Activated gamma-delta T cell treated with Interleukin-2 at 50 U/mL for 16 hours (primary cell): Measurements from ENCODE around the gene OR5V1.
"Not testable (repeated sequence)": the region's sequence is repeated elsewhere in the genome, so short reads cannot be mapped to it uniquely, and the experiment has no call there.

ENCODE experiments used
- DNase-seq: peaks from one replicate; pipeline ENCODE4 v3.0.0-alpha.2; 2020

The OR5V1 gene

GRCh38 chr6:29368765-29369164 lies at the start of gene OR5V1:
Gene OR5V1, minus strand, starts transcription at chr6:29368865. Its CDS starts 12,670 bp downstream, at chr6:29356195.
- no peak for DNase-seq

DNA sequence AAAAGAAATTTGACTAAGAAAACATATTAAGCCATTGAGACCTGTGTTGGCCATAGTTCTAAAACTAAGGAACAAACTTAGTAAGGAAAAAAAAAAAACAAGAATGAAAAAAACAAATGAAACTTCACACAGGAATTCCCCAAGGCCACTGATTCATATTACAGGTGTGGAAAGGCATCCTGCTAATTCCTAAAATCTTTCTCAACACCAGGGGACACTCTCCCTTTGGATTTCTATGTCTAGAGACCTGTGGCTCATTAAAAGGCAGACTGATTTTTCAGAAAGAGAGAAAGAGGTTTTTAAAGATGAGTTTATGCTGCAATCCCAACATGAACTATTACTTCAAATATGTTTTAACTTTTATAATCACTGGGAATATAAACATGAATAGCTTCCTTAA lies 45.9 kb upstream of the OR5V1 start, which contains the start of gene OR12D1:
Gene OR12D1 (plus strand): TSS at position 341 of the 400 bp plus-strand sequence.
- DNase-seq = no peak

- DNase-seq = no peak
Observed at GRCh38 chr6:29403801-29404200, 35.1 kb upstream of the OR5V1 start.

DNA sequence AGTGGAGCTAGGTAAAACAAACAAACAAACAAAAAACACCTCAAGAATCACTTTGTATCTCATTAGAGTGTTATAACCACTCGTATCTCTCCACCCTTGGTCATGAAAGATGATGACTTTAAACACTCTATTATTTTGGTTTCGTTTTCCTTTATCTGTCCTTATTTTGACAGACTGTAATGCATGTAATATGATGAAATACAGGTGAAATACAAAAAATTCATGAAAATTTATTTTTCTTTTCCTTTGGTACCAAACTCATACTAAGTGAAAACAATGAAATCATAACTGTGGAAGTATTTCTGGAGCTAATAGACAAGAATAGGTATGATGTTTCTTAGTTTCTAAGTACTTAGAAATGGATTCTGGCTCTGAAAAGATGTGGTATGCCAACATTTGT lies 30.9 kb upstream of the OR5V1 start:
- DNase-seq = no peak

DNA sequence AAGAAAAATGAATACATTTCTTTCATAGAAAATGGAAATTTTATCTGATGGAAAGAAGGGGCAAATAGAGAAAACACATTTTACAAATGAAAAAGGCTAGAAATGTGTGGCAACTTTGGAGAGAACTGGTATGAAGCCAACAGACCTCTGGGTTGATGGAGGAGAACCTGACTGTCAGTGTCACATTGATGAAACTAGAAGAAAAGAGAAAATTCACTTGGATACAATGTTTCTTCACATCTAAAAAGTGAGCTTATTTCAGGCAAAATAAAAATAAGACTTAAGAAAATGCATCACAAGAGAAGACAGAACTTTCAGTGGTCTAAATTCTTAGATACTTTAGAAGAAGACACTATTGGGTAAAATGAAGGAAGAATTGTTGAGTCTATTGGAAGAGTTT lies 26.7 kb upstream of the OR5V1 start, which contains the start of gene OR12D2:
Gene OR12D2 (plus strand): TSS at position 301 of the 400 bp plus-strand sequence. CDS start 1,069 bp downstream, outside the sequence.
- no peak for DNase-seq

DNA sequence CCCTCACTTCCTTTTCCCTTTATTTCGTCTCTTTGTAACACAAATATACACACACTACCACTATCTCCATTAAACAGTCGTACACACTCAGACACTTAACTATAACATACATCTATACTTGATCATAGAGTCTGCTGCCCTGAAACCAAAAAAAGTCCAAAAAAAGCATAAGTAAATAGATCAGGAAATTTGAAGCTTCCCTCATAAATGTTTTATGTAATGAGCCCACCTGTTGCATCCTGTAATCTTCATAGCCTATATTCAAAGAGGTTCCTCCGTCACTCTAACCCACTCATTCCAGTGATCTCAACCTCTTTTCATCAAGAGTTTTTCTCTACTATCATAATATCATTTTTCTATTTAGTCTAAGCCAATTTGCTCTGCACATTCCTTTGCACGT lies 19.9 kb upstream of the OR5V1 start:
- DNase-seq = no peak

DNA sequence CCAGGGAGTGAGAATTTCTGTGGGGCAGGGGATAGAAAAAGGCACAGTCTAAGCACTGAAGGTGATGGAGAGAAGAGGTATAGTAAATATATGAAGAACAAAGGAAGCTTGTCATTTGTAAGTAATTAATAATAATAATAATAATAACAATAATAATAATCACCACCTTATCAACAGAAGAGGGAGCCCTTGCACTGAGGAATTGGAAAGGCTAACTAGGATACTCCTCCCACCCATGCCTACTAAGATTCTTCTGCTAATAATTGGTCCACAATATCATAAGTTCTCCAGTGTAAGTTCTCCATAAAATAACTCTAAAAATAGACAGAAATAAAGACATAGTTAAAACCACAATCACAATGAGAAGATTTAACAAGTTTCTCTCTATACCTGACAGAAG lies 7.3 kb upstream of the OR5V1 start:
- no peak for DNase-seq

- no peak for DNase-seq
Observed at GRCh38 chr6:29375191-29375590, 6.5 kb upstream of the OR5V1 start, which contains the start of gene OR12D3. Gene OR12D3, minus strand, starts transcription at chr6:29375291. Its CDS starts 4 bp downstream, at chr6:29375287.

GRCh38 chr6:29355603-29356002 lies 13.1 kb downstream of the OR5V1 start:
- no peak for DNase-seq

DNA sequence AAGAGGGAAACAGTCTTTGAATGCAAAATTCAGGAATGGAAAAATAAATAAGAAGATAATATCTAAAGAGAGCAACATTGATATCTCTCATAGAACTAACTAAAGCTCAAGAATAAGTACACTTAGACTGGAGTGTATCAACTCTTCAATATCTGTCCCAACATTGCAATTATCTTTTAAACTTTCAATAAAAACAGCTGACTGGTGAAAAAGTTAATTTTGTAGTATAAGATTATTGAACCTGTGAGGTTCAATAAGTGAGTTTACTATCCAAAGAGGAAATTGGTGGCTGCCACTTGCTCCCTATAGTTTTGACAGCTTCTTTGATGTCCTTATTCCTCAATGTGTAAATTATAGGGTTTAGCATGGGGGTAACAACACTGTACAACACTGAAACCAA lies 13.7 kb downstream of the OR5V1 start:
- DNase-seq = no peak

DNA sequence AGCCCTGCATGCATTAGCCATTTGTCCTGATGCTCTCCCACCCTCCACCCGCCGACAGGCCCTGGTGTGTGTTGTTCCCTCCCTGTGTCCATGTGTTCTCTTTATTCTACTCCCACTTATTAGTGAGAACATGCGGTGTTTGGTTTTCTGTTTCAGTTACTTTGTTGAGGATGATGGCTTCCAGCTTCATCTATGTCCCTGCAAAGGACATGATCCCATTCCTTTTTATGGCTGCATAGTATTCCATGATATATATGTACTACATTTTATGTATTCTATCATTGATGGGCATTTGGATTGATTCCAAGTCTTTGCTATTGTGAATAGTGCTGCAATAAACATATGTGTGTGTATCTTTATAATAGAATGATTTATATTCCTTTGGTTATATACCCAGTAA lies 19.3 kb downstream of the OR5V1 start:
- DNase-seq = not testable (repeated sequence)

DNA sequence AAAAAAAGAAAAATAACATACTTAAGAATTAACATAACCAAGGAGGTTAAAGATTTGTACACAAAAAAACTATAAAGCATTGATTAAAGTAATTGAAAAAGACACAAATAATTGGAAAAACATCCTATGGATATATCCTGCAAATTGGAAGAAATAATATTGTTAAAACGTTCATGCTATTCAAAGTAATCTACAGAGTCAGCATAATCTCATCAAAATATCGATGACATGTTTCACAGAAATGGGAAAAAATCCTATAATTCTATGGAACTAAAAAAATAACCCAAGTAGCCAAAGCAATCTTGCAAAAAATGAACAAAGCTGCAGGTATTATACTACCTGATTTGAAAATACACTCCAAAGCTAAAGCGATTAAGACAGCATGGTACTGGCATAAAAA lies 23.3 kb downstream of the OR5V1 start:
- DNase-seq = no peak

DNA sequence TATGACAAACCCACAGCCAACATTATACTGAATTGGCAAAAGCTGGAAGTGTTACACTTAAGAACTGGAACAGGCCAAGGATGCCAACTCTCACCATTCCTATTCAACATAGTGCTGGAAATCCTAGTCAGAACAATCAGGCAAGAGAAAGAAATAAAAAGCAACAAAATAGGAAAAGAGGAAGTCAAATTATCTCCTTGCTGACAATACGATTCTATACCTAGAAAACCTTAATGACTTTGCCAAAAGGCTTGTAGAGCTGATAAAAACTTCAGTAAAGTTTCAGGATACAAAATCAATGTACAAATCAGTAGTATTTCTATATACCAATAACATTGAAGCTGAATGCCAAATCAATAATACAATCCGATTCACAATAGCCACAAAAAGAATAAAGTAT lies 32.4 kb downstream of the OR5V1 start:
- no peak for DNase-seq

DNA sequence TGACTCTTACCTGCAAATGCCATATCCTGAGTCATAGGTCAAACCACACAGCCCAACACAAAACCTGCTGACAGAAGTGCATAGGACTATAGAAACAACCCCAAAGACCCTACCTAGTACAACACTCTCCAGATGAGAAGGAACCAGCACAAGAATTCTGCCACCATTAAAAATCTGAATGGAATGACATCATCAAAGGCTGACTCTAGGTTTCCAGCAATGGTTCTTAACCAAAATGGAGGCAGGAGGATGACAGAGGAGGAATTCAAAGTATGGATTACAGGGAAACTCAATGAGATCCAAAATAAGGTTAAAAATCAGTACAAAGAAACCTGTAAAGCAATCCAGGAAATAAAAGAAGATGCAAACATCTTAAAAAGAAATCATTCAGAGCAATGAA lies 36.0 kb downstream of the OR5V1 start:
- DNase-seq = no peak

GRCh38 chr6:29325777-29326176 lies 42.9 kb downstream of the OR5V1 start:
- no peak for DNase-seq

DNA sequence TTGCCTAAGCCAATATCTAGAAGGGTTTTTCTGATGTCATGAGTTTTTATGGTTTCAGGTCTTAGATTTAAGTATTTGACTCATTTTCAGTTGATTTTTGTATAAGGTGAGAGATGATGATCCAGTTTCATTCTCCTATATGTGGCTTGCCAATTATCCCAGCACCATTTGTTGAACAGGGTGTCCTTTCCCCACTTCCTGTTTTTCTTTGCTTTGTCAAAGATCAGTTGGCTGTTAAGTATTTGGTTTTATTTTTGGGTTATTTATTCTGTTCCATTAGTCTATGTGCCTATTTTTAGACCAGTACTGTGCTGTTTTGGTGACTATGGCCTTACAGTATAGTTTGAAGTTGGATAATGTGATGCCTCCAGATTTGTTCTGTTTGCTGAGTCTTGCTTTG lies 45.3 kb downstream of the OR5V1 start:
- not testable (repeated sequence) for DNase-seq

- no peak for DNase-seq
Observed at GRCh38 chr6:29319931-29320330, 48.7 kb downstream of the OR5V1 start.
